Chondrocyte (in vitro differentiated cells): ENCODE data around the gene HOGA1. TPM values are rescaled to one million over a fixed set of nuclear protein-coding genes. Genes with fewer than 3 reads are reported as not detected.
A peak's percentile ranks its signal among the peaks of the same experiment; 100 is the strongest.

Experiments used
- DNase-seq: peaks from one replicate; pipeline ENCODE4 v3.0.0; 2021; ENCODE audit warnings: mixed read lengths, low spot score
- H3K27ac Mint-ChIP-seq: one replicate; pipeline ENCODE4 v1.8.0; 2021; ENCODE audit warnings: mild to moderate bottlenecking, moderate library complexity, mixed read lengths; ENCODE audit not compliant: unreplicated experiment
- H3K27me3 Mint-ChIP-seq: 2 replicates; pipeline ENCODE4 v1.8.0; 2021; ENCODE audit warnings: low read depth, mixed read lengths
- H3K36me3 Mint-ChIP-seq: 2 replicates; pipeline ENCODE4 v1.8.0; 2021; ENCODE audit warnings: low read depth, mixed read lengths
- H3K4me1 Mint-ChIP-seq: 2 replicates; pipeline ENCODE4 v1.8.0; 2021; ENCODE audit warnings: low read depth, mild to moderate bottlenecking, mixed read lengths
- H3K4me3 Mint-ChIP-seq: one replicate; pipeline ENCODE4 v1.8.0; 2021; ENCODE audit warnings: mild to moderate bottlenecking, moderate library complexity, mixed read lengths; ENCODE audit not compliant: unreplicated experiment
- H3K9me3 Mint-ChIP-seq: 2 replicates; pipeline ENCODE4 v1.8.0; 2021; ENCODE audit warnings: low read depth, mixed read lengths
- CTCF ChIP-seq: fragments of 200-600 bp; sonication (generic); IDR thresholded peaks from 2 replicates; pipeline ENCODE4 v1.5.0; 2021; ENCODE audit warnings: antibody characterized with exemption, mild to moderate bottlenecking, moderate library complexity
- total RNA-seq: library from RNA; stranded (reverse); gene quantifications from 3 replicates; pipeline ENCODE4 v1.2.1, GENCODE V29; 2021

HOGA1 gene
- total RNA-seq, 1 donor from 2014 or later: 0.12 TPM

- peak; percentile 27 for DNase-seq
- Mint-ChIP-seq H3K4me3 (no peak overlapping the region), H3K4me1 (peaks cover 9% of the 10 kb centered on the region), H3K36me3 (no peaks in the 10 kb centered on the region), H3K9me3 (no peaks in the 10 kb centered on the region), H3K27me3 (no peaks in the 10 kb centered on the region), H3K27ac (no peak overlapping the region)
- TF ChIP-seq CTCF: no peak
Observed at GRCh38 chr10:97580421-97581367, 3.5 kb upstream of the HOGA1 start.

DNA sequence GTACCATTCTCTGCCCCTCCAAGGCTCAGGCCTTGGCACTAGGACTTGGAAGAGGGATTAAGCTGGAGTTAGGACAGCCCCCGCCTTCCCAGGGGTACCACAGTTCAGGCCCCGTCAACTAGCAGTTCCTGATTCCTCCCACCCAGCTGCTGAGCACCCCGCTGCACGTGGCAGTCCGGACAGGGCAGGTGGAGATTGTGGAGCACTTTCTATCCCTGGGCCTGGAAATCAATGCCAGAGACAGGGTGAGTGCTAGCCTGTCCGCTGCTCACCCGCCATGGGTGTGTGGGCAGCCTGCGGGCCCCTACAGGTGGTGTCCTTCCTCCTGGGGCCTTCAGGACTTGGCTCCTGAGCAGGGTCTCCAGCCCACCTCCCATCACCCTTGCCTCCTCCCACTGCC lies 2.0 kb upstream of the HOGA1 start:
- TF ChIP-seq CTCF: no peak
- Mint-ChIP-seq H3K9me3 (no peaks in the 10 kb centered on the region), H3K4me3 (no peak overlapping the region), H3K36me3 (no peaks in the 10 kb centered on the region), H3K27me3 (no peaks in the 10 kb centered on the region), H3K4me1 (peaks cover 4% of the 10 kb centered on the region), H3K27ac (no peak overlapping the region)
- DNase-seq: peak; percentile 48

DNA sequence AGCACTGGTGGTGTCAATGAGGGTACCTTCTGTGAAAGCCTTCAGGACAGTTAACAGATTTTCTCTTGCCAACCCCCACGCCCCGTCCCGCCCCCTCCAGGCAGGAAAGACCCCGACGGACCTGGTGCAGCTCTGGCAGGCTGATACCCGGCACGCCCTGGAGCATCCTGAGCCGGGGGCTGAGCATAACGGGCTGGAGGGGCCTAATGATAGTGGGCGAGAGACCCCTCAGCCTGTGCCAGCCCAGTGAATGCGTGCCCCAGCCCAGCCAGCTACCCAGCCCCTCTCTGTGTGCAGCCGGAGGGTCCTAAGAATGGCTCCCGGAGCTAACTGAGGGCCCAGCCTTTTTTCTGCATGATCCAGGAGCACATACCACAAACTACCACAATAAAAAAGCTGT lies 713 bp upstream of the HOGA1 start:
- DNase-seq: peak; percentile 69
- Mint-ChIP-seq H3K4me1 (peaks cover 4% of the 10 kb centered on the region), H3K27ac (no peak overlapping the region), H3K9me3 (no peaks in the 10 kb centered on the region), H3K27me3 (no peaks in the 10 kb centered on the region), H3K36me3 (no peaks in the 10 kb centered on the region), H3K4me3 (no peak overlapping the region)
- no peak for TF ChIP-seq CTCF

GRCh38 chr10:97584798-97585438 lies 729 bp downstream of the HOGA1 start:
- no peaks in the 10 kb centered on the region for H3K27me3 Mint-ChIP-seq
- no peaks in the 10 kb centered on the region for H3K36me3 Mint-ChIP-seq
- peaks cover 6% of the 10 kb centered on the region for H3K4me1 Mint-ChIP-seq
- DNase-seq: peak; percentile 42
- no peak overlapping the region for H3K27ac Mint-ChIP-seq
- no peak overlapping the region for H3K4me3 Mint-ChIP-seq
- no peaks in the 10 kb centered on the region for H3K9me3 Mint-ChIP-seq
- no peak for TF ChIP-seq CTCF

DNA sequence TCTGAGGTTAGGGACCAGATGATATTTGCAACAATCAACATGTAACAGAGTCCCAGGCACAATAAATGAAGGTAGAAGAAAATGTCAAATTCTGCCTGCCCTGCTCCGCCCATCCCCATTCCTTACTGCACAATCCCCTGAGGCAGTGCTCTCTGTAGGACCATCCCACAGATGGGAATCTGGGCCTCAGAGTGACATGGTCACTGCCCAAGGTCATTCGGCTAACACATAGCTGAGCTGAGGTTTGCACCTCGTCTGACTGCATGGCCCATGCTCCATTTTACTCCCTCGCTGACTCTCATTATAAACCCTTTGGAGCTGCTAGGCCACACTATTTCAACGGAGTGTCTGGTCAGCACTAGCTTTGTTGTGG lies 1.2 kb downstream of the HOGA1 start:
- Mint-ChIP-seq H3K4me3 (no peak overlapping the region), H3K27me3 (no peaks in the 10 kb centered on the region), H3K36me3 (no peaks in the 10 kb centered on the region)

More for the DNA sequence above, 1.2 kb downstream of the HOGA1 start:
- TF ChIP-seq CTCF: no peak
- DNase-seq: no peak
- Mint-ChIP-seq H3K9me3 (no peaks in the 10 kb centered on the region), H3K4me1 (peaks cover 6% of the 10 kb centered on the region), H3K27ac (no peak overlapping the region)
